ENCODE measurements around the gene EML1.

EML1 gene

DNA sequence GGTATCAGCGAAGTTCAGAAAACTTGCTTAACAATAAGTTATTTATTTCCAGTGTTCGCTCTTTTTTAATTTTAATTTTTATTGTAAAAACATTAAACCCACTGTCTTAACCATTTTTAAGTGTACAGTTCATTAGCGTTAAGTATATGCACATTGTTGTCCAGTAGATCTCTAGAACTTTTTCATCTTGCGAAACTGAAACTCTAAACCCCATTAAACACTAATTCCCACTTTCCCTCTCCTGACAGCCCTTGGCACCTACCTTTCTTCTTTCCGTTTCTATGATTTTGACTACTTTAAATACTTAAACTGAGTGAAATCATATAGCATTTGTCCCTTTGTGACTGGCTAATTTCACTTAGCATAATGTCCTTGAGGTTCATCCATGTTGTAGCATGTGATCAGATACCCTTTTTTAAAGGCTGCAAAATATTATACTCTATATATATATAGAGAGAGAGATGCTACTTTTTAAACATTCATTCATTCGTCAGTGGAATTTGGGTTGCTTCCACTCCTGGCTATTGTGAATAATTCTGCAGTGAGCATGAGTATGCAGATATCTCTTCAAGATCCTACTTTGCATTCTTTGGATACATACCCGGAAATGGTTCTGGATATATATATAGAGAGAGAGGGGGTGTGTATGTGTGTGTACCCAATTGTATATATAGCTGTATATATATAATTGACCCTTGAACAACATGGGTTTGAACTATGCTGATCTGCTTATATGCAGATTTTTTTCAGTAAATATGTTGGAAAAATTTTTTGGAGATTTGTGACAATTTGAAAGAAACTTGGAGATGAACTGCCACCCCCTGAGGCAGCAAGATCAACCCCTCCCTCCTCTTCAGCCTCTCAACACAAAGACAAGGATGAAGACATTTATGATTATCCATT lies 197.3 kb downstream of the EML1 start:
- ATAC-seq (no peak), DNase-seq (no peak)

DNA sequence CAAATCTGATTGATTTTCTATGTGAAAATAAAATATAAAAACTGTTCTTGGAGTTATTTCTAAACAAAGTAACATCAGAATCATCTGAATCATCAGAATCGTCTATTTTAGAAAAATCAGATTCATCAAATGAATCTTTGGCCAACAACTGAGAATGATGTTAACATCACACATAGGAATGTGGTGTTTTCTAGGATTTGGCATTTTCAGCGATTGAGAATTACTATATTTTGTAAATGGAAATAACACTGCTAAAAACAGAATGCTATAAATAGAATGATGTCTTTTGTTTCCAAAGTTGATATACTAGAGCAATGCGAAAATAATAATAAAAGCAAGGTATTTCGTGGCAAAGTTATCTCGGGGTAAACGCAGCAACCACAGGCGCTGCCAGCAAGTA lies 198.1 kb downstream of the EML1 start:
- ATAC-seq = no peak
- no peak for DNase-seq

Measured in stimulated activated naive CD8-positive, alpha-beta T cell treated with anti-CD3 and anti-CD28 coated beads, Interleukin-15, Interleukin-2, amounts not matched to agents 100 U/mL and 50 U/mL, for 24 hours (primary cell).